ENCODE results near the gene HIPK1. TPM values are rescaled to one million over a fixed set of nuclear protein-coding genes. Genes with fewer than 3 reads are reported as not detected.
A peak's percentile ranks its signal among the peaks of the same experiment; 100 is the strongest.

The HIPK1 gene
- total RNA-seq, 4 donors from 2014 or later = 48.3 to 63.9 (median 53.1) TPM

DNA sequence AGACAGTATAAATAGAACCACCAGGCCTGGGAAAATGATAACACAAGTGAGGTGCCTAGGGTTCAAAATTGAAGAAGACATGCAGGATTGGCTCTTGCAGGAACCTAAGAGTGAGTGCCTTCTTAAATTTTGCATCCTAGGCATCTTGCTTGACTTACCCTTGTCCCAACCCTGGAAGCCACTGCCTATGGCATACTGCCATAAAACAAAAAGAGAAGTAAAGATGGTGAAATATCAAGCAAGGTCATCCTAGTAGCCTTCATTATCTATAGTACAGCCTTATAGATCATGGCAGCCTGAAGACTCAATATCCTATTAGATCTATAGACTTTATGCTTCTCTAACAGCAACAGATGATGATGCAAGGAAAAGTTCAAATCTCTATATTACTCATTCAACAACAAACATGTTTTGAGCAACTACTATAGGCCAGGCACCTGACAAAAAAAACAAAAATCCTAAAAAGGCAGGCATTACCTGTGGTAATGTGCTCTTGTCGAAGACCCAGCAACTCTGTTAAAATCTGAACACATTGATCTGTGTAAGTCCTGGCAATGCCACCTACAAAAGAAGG lies 30.8 kb upstream of the HIPK1 start:
- DNase-seq = no peak
- Histone ChIP-seq H3K36me3 (peaks cover 0 to 33% (median 7%) of the 10 kb centered on the region in 4 donors), H3K27ac (no peak overlapping the region), H3K4me3 (no peak overlapping the region), H3K9me3 (no peaks in the 10 kb centered on the region), H3K4me1 (peaks cover 4 to 35% (median 18%) of the 10 kb centered on the region in 4 donors), H3K27me3 (no peaks in the 10 kb centered on the region)
- intact Hi-C loops (cut with DNase I; ENCODE audit: low total_unique reads) = no loop called here
- no peak for TF ChIP-seq POLR2AphosphoS5 (IDR thresholded peaks at IDR 0.05)
- TF ChIP-seq EP300 (IDR thresholded peaks at IDR 0.05; ENCODE audit: low read depth) = no peak
- TF ChIP-seq, protein P1, sequence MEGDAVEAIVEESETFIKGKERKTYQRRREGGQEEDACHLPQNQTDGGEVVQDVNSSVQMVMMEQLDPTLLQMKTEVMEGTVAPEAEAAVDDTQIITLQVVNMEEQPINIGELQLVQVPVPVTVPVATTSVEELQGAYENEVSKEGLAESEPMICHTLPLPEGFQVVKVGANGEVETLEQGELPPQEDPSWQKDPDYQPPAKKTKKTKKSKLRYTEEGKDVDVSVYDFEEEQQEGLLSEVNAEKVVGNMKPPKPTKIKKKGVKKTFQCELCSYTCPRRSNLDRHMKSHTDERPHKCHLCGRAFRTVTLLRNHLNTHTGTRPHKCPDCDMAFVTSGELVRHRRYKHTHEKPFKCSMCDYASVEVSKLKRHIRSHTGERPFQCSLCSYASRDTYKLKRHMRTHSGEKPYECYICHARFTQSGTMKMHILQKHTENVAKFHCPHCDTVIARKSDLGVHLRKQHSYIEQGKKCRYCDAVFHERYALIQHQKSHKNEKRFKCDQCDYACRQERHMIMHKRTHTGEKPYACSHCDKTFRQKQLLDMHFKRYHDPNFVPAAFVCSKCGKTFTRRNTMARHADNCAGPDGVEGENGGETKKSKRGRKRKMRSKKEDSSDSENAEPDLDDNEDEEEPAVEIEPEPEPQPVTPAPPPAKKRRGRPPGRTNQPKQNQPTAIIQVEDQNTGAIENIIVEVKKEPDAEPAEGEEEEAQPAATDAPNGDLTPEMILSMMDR (IDR thresholded peaks at IDR 0.05) = no peak
- TF ChIP-seq POLR2A (IDR thresholded peaks at IDR 0.05) = no peak
- in situ Hi-C loops (cut with MboI; ENCODE audit: low pct_ligation_motif_present in 1 of 4, low pct_unique_long_range_greater_than_20kb in 1 of 4, low sequenced_read_pairs in 3 of 4) = no loop called here
- WGBS, 2 donors (ENCODE audit: low coverage in 1 of 2) = 94 to 100% methylated on average over 1 of the region's 1 CpG

GRCh38 chr1:113899111-113899510 lies 30.0 kb upstream of the HIPK1 start:
- DNase-seq = no peak
- H3K9me3 ChIP-seq = no peaks in the 10 kb centered on the region
- no peaks in the 10 kb centered on the region for H3K27me3 ChIP-seq
- H3K4me1 ChIP-seq = peaks cover 10 to 42% (median 25%) of the 10 kb centered on the region in 4 donors
- H3K4me3 ChIP-seq = no peak overlapping the region
- TF ChIP-seq, protein P1 (IDR thresholded peaks at IDR 0.05) = no peak
- TF ChIP-seq POLR2AphosphoS5 (IDR thresholded peaks at IDR 0.05) (no peak), POLR2A (IDR thresholded peaks at IDR 0.05) (no peak), EP300 (IDR thresholded peaks at IDR 0.05; ENCODE audit: low read depth) (no peak)
- no peak overlapping the region for H3K27ac ChIP-seq
- in situ Hi-C loops (cut with MboI; ENCODE audit: low pct_ligation_motif_present in 1 of 4, low pct_unique_long_range_greater_than_20kb in 1 of 4, low sequenced_read_pairs in 3 of 4) (no loop called here), intact Hi-C loops (cut with DNase I; ENCODE audit: low total_unique reads) (no loop called here)
- H3K36me3 ChIP-seq = peaks cover 0 to 33% (median 7%) of the 10 kb centered on the region in 4 donors

DNA sequence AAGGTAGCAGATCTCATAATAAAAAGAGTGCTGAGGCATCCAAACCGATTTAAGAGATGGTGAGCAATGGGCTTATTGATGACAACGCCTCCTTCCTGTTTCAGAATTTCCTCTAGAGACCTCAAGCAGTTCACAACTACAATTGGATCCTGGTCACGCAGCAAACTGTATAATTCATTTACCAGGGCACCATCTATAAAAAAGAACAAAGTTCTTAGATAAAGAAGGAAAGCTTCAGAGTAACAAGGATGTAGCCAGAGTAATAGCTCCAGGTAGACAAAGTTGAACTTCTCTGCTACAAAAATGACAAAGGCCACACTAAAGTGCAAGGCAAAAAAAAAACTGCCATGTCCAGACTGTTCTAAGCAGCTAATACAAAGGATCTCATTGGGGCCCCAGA lies 27.9 kb upstream of the HIPK1 start:
- Histone ChIP-seq H3K4me1 (peaks cover 10 to 53% (median 31%) of the 10 kb centered on the region in 4 donors), H3K4me3 (no peak overlapping the region), H3K36me3 (peaks cover 0 to 32% (median 6%) of the 10 kb centered on the region in 4 donors), H3K27me3 (no peaks in the 10 kb centered on the region), H3K9me3 (no peaks in the 10 kb centered on the region), H3K27ac (peak overlapping the region; percentile 63 to 95 (median 68))
- TF ChIP-seq POLR2AphosphoS5 (IDR thresholded peaks at IDR 0.05) (peak in 1 of 3 donors; percentile 39), POLR2A (IDR thresholded peaks at IDR 0.05) (no peak)
- intact Hi-C loops (cut with DNase I; ENCODE audit: low total_unique reads) (loop anchor here (5.0 kb wide), 2 partner anchors 41 to 64 kb away; no protein-coding TSS in a partner anchor), in situ Hi-C loops (cut with MboI; ENCODE audit: low pct_ligation_motif_present in 1 of 4, low pct_unique_long_range_greater_than_20kb in 1 of 4, low sequenced_read_pairs in 3 of 4) (loop anchor here in 2 of 4 donors (5.0 to 10.0 kb wide), 2 partner anchors 66 to 69 kb away; no protein-coding TSS in a partner anchor)
- no peak for DNase-seq
- 17 to 40% methylated on average over 1 to 3 of the region's 3 CpGs for WGBS, 2 donors (ENCODE audit: low coverage in 1 of 2)

DNA sequence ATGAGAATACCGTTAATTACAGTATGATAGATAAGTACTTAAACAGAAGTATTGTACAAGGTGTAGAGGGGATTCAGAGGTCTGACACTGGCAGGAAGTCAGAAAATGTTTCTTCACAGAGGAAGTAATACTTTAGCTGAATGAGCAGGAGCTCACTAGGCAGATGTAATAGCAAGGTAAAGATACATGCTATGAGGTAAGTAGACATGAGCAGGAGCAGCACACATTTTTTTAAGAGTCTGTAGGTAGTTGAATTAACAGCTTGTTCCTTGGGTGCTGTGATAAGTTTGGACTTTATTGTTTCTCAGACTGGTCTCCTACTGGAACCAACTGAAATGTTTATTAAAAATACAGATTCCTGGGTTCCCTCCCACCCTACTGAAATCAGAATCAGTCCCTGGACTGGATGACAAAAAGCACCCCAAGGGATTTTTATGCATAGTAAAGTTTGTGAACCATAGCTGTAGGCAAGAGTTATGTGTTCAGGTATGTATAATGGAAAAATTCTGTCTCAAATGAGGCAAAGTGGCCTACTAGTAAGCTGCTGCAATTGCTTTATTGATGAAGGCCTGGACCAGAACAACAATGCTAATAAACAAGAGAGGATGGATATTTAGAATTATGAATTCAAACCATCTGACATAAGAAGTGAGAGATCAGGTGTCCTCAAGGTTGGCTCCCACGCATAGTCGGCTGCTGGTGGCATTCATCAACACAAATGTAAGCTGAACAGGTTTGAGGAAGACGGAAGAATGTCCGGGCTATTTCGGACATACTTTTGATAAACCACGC lies 25.4 kb upstream of the HIPK1 start:
- TF ChIP-seq, protein P1 (IDR thresholded peaks at IDR 0.05) = no peak
- Histone ChIP-seq H3K27ac (peak overlapping the region; percentile 92 to 97 (median 96)), H3K36me3 (peaks cover 0 to 13% (median 0%) of the 10 kb centered on the region in 4 donors), H3K4me3 (peak overlapping the region in 3 of 4 donors; percentile 66 to 93 (median 86)), H3K27me3 (no peaks in the 10 kb centered on the region), H3K4me1 (peaks cover 10 to 54% (median 31%) of the 10 kb centered on the region in 4 donors), H3K9me3 (no peaks in the 10 kb centered on the region)
- intact Hi-C loops (cut with DNase I; ENCODE audit: low total_unique reads) = loop anchor here (5.0 kb wide), 2 partner anchors 39 to 66 kb away; no protein-coding TSS in a partner anchor
- in situ Hi-C loops (cut with MboI; ENCODE audit: low pct_ligation_motif_present in 1 of 4, low pct_unique_long_range_greater_than_20kb in 1 of 4, low sequenced_read_pairs in 3 of 4) = loop anchor here in 2 of 4 donors (5.0 to 10.0 kb wide), 2 partner anchors 69 to 71 kb away; no protein-coding TSS in a partner anchor
- DNase-seq = no peak
- WGBS, 2 donors (ENCODE audit: low coverage in 1 of 2) = 16 to 71% methylated on average over 1 to 7 of the region's 7 CpGs

Data from transverse colon (tissue), 4 donors.